T-cell (primary cell): ENCODE results near the gene SIPA1L3. TPM values are rescaled to one million over a fixed set of nuclear protein-coding genes. Genes with fewer than 3 reads are reported as not detected.
"Not testable (repeated sequence)": the region's sequence is repeated elsewhere in the genome, so short reads cannot be mapped to it uniquely, and the experiment has no call there.

Experiments
- ATAC-seq, 4 experiments: fragments of 200-7000 bp in 3 of 4; fragments of 150-1000 bp in 1 of 4; cut with Tn5 transposase; replicated peaks in 1 of 4; 1 replicate in 3 of 4; 2 replicates in 1 of 4; pipeline ENCODE4 v1.10.0; 2021; ENCODE audit warnings: moderate library complexity in 3 of 4, mild to moderate bottlenecking in 2 of 4, moderate number of reproducible peaks in 1 of 4
- CTCF ChIA-PET, 2 donors: fragments of 300-600 bp; sonication (Branson Sonifier 250); formaldehyde crosslinking; loops; one replicate each; lab custom pipeline; 2022; ENCODE audit warnings: antibody characterized with exemption in 2 of 2; lab: Charles Lee
- POLR2A ChIA-PET, 2 donors: fragments of 300-600 bp; sonication (Branson Sonifier 250); formaldehyde crosslinking; loops; one replicate each; lab custom pipeline; 2022; ENCODE audit warnings: antibody characterized with exemption in 2 of 2; lab: Charles Lee
- DNase-seq, 35 experiments: peaks; one replicate each; pipeline versions ENCODE4 v3.0.0 to v3.0.0-alpha.2; 2013 to 2023
- H3K27ac ChIP-seq: one replicate; pipeline ENCODE4 v1.5.1; 2013; ENCODE audit warnings: low read length
- H3K27me3 ChIP-seq, 2 experiments: replicated peaks in 1 of 2; 1 replicate in 1 of 2; 2 replicates in 1 of 2; pipeline versions ENCODE4 v1.6.1 to v1.7.0; 2013; ENCODE audit warnings: low read length in 1 of 2, mixed read lengths in 1 of 2; ENCODE audit not compliant: control insufficient read depth in 2 of 2, insufficient read depth in 2 of 2; ENCODE audit errors: extremely low read depth in 1 of 2
- H3K36me3 ChIP-seq, 2 donors: 1 replicate in 1 of 2; 2 replicates in 1 of 2; pipeline versions ENCODE4 v1.6.1 to v1.7.0; 2013; ENCODE audit warnings: low read length in 1 of 2; ENCODE audit not compliant: control insufficient read depth in 2 of 2, insufficient read depth in 1 of 2; ENCODE audit errors: extremely low read depth in 1 of 2
- H3K4me1 ChIP-seq, 2 experiments: 1 replicate in 1 of 2; 2 replicates in 1 of 2; pipeline versions ENCODE4 v1.6.1 to v1.7.0; 2013; ENCODE audit warnings: low read length in 2 of 2, mixed read lengths in 1 of 2; ENCODE audit not compliant: insufficient read depth in 2 of 2, control insufficient read depth in 1 of 2; ENCODE audit errors: extremely low read depth in 1 of 2
- H3K4me3 ChIP-seq, 2 donors: 1 replicate in 1 of 2; 2 replicates in 1 of 2; pipeline versions ENCODE4 v1.5.1 to v1.7.0; 2013; ENCODE audit warnings: mild to moderate bottlenecking in 2 of 2, low read length in 1 of 2, moderate library complexity in 1 of 2; ENCODE audit not compliant: control insufficient read depth in 1 of 2; ENCODE audit errors: extremely low read depth in 1 of 2
- H3K9me3 ChIP-seq: 2 replicates; pipeline ENCODE4 v1.7.0; 2013
- H3K27ac Mint-ChIP-seq, 2 donors: one replicate each; pipeline ENCODE4 v1.8.0; 2020 to 2021; ENCODE audit warnings: mild to moderate bottlenecking in 2 of 2, mixed read lengths in 2 of 2
- H3K27me3 Mint-ChIP-seq, 2 donors: one replicate each; pipeline ENCODE4 v1.8.0; 2021 to 2022; ENCODE audit warnings: mixed read lengths in 2 of 2
- H3K36me3 Mint-ChIP-seq: one replicate; pipeline ENCODE4 v1.8.0; 2021; ENCODE audit warnings: mixed read lengths
- H3K4me1 Mint-ChIP-seq, 3 donors: one replicate each; pipeline ENCODE4 v1.8.0; 2020 to 2022; ENCODE audit warnings: mixed read lengths in 3 of 3, mild to moderate bottlenecking in 1 of 3
- H3K4me3 Mint-ChIP-seq, 3 donors: one replicate each; pipeline ENCODE4 v1.8.0; 2020 to 2022; ENCODE audit warnings: mild to moderate bottlenecking in 3 of 3, mixed read lengths in 3 of 3, moderate library complexity in 3 of 3
- H3K9me3 Mint-ChIP-seq, 3 donors: one replicate each; pipeline ENCODE4 v1.8.0; 2020 to 2022; ENCODE audit warnings: mixed read lengths in 3 of 3
- WGBS: methylation state at CpG from one replicate; pipeline ENCODE4 v1.1.5; 2013; ENCODE audit warnings: missing lambda C conversion rate; ENCODE audit not compliant: insufficient coverage; 5-methylcytosine and 5-hydroxymethylcytosine counted together
- total RNA-seq, 35 experiments: library from RNA in 6 of 35; stranded (reverse) in 6 of 35; fragments of 120-200 nt in 1 of 35; gene quantifications; one replicate each; pipeline versions ENCODE4 v1.2.1 to v1.2.4 and lab custom pipeline; 2013 to 2026

The SIPA1L3 gene
- total RNA-seq, 5 donors from 2014 or later (not counting 1 experiment from before 2014, with no cell fraction given): 26.2 to 40.6 (median 35.5) TPM

DNA sequence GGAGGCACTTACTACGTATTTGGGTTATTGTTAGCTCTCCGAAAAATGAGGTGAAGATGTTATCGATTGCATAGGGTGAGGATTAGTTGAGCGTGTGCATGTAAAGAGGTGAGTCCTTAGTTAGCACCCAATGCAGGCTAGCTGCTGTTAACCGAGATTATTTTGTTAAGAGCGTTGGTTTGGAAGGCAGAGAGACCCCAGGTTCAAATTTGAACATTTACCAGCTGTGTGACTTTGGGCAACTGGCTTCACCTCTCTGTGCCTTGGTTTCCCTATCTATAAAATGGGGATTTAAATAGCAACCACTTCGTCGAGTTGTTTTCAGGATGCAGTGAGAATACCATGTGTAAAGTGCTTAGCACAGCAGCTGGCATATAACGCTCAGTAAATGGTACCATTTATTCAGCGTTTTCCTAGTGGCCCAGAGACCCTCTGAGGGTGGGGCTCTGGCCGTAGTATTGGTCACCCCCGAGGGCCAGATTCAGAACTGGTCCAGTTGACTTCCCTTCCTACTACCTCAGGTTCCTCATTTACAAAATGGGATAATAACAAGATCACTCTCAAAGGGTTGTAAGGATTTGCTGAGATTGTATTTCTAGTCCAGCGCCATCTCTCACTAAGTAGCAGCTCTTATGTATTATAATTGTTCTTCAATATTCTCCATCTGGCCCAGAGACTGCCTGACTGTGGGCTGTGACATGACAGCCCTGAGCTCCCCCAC lies 887 bp downstream of the SIPA1L3 start:
- ATAC-seq (no peak), DNase-seq (no peak)
- CTCF ChIA-PET: interaction anchor here in 1 of 2 donors (0.8 to 1.4 kb wide), 2 partner anchors 129 to 428 kb away, joined by 4 read pairs; partner anchors contain the start of genes CATSPERG and ZNF573
- Mint-ChIP-seq H3K9me3 (no peaks in the 10 kb centered on the region), H3K27me3 (no peaks in the 10 kb centered on the region), H3K4me1 (peaks cover 38 to 45% (median 40%) of the 10 kb centered on the region in 3 donors), H3K4me3 (peak overlapping the region; percentile 77 to 92 (median 91)), H3K27ac (no peak overlapping the region), H3K36me3 (no peaks in the 10 kb centered on the region)
- POLR2A ChIA-PET: interaction anchor here in 1 of 2 donors (1.3 kb wide), 1 partner anchor 537 kb away, joined by 3 read pairs; the partner anchor contains the start of gene ZNF527
- H3K27me3 ChIP-seq: no peaks in the 10 kb centered on the region
- H3K27ac ChIP-seq: no peak overlapping the region
- peak overlapping the region; percentile 80 to 91 for H3K4me3 ChIP-seq
- H3K36me3 ChIP-seq: no peaks in the 10 kb centered on the region
- peaks cover 7 to 23% of the 10 kb centered on the region in 2 experiments for H3K4me1 ChIP-seq
- H3K9me3 ChIP-seq: no peaks in the 10 kb centered on the region
- 27% methylated on average over 8 of the region's 13 CpGs for WGBS

DNA sequence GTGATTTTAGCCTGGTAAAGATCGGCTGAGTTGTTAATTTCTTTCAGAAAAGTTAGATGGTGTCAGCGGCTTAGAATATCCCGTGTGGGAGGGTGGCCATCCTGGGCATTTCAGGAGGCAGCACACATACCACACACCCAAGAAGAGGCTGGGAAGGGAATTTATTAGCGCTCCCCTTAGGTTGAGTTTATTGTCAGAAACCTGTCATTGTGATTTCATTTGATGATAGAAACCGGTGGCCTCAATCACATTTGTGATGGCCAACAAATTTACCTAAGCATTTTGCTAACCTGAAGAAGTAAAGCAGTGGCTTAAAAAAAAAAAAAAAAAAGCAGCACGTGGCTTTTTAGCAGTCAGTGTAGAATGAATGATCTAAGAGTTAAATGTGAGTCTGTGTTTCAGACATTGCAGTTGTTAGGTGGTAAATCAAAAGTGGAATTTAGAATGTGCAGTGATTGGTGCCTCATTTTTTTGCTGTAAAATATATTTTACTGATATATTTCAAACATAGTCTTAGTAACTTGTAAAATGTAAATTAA lies 2.7 kb downstream of the SIPA1L3 start:
- Mint-ChIP-seq H3K27me3 (no peaks in the 10 kb centered on the region), H3K27ac (no peak overlapping the region), H3K4me3 (no peak overlapping the region), H3K9me3 (no peaks in the 10 kb centered on the region), H3K4me1 (peaks cover 42 to 52% (median 47%) of the 10 kb centered on the region in 3 donors), H3K36me3 (no peaks in the 10 kb centered on the region)
- 100% methylated on average over 2 of the region's 6 CpGs for WGBS
- no peaks in the 10 kb centered on the region for H3K9me3 ChIP-seq
- no peaks in the 10 kb centered on the region for H3K36me3 ChIP-seq
- H3K27ac ChIP-seq: no peak overlapping the region
- DNase-seq (no peak), ATAC-seq (no peak)
- POLR2A ChIA-PET: no interaction called here
- peaks cover 8 to 23% of the 10 kb centered on the region in 2 experiments for H3K4me1 ChIP-seq
- H3K4me3 ChIP-seq: no peak overlapping the region
- CTCF ChIA-PET: interaction anchor here (0.7 kb wide), 2 partner anchors 48 to 322 kb away, joined by 5 to 9 read pairs; no protein-coding TSS in a partner anchor
- H3K27me3 ChIP-seq: no peaks in the 10 kb centered on the region

GRCh38 chr19:37914908-37915307 lies 7.9 kb downstream of the SIPA1L3 start:
- Mint-ChIP-seq H3K4me3 (peak overlapping the region in 1 of 3 donors; percentile 5), H3K36me3 (peaks cover 17% of the 10 kb centered on the region), H3K9me3 (no peaks in the 10 kb centered on the region), H3K27ac (peak overlapping the region; percentile 19 to 46), H3K4me1 (peaks cover 23 to 40% (median 26%) of the 10 kb centered on the region in 3 donors), H3K27me3 (no peaks in the 10 kb centered on the region)
- Histone ChIP-seq H3K4me3 (no peak overlapping the region), H3K36me3 (peaks cover 0 to 3% of the 10 kb centered on the region in 2 donors), H3K4me1 (peaks cover 4 to 6% of the 10 kb centered on the region in 2 experiments), H3K9me3 (no peaks in the 10 kb centered on the region), H3K27ac (no peak overlapping the region), H3K27me3 (no peaks in the 10 kb centered on the region)
- ChIA-PET CTCF (interaction anchor here in 1 of 2 donors (0.6 kb wide), 1 partner anchor 324 kb away, joined by 3 read pairs; no protein-coding TSS in a partner anchor), POLR2A (no interaction called here)
- 17% methylated on average over 1 of the region's 2 CpGs for WGBS
- ATAC-seq (no peak), DNase-seq (no peak)

DNA sequence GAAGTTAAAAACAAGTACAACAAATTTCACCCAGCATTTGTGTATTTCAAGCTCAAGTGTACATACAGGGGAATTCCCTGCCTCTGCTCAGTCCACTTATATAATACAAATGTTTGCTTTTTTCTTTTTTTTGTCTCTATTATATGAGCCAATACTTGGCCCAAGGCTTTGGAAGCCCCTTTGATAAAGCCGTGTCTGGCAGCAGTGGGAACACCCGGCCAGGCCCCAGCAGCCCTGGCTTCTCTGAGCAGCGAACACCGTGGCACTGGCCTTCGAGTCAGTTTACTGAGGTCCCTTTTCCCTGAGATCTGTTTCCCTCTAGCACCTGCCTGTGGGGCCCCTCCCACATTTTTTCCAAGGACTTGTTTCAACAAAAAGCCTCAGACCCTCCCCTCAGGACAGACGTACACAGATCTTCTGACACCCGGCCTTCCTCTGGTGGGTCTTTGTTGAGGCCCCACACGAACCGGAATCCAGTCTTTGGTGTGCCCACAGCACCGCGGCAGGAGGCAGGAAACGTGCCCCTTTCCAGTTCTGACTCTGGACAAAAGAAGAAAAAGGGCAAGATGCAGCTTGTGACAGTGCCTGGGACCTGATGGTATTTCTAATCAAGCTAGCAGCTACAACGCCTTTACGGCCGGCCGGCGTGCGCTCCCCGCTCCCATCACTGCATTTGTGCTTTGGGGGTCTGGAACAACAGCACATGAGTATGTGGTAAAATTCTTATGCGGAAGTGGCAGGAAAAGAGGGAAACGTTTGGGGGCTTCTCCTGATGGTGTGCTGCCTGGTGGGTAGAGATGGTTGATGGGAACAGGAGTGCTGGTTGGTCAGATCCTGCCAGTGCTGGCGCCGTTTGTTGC lies 13.8 kb downstream of the SIPA1L3 start:
- Mint-ChIP-seq H3K27ac (no peak overlapping the region), H3K9me3 (no peaks in the 10 kb centered on the region), H3K36me3 (peaks cover 28% of the 10 kb centered on the region), H3K27me3 (no peaks in the 10 kb centered on the region), H3K4me3 (no peak overlapping the region), H3K4me1 (peaks cover 18 to 35% (median 21%) of the 10 kb centered on the region in 3 donors)
- no peak for DNase-seq
- ATAC-seq: no peak
- Histone ChIP-seq H3K4me3 (no peak overlapping the region), H3K36me3 (peaks cover 0 to 3% of the 10 kb centered on the region in 2 donors), H3K4me1 (peaks cover 0 to 10% of the 10 kb centered on the region in 2 experiments), H3K9me3 (no peaks in the 10 kb centered on the region), H3K27me3 (no peaks in the 10 kb centered on the region), H3K27ac (no peak overlapping the region)
- POLR2A ChIA-PET: no interaction called here
- WGBS: 63% methylated on average over 21 of the region's 23 CpGs
- CTCF ChIA-PET: no interaction called here

GRCh38 chr19:37924573-37924972 lies 17.6 kb downstream of the SIPA1L3 start:
- H3K36me3 Mint-ChIP-seq: peaks cover 17% of the 10 kb centered on the region
- H3K27ac ChIP-seq, H3K4me3 ChIP-seq, ATAC-seq, POLR2A ChIA-PET, H3K9me3 ChIP-seq, CTCF ChIA-PET, H3K27me3 Mint-ChIP-seq, H3K27ac Mint-ChIP-seq, DNase-seq, H3K4me3 Mint-ChIP-seq, H3K27me3 ChIP-seq, H3K9me3 Mint-ChIP-seq, H3K36me3 ChIP-seq: not testable (repeated sequence)
- peaks cover 16 to 42% (median 37%) of the 10 kb centered on the region in 3 donors for H3K4me1 Mint-ChIP-seq
- H3K4me1 ChIP-seq: peaks cover 0 to 10% of the 10 kb centered on the region in 2 experiments
- no CpG with 5 or more reads among the region's 8 CpGs for WGBS

- peaks cover 15 to 41% (median 34%) of the 10 kb centered on the region in 3 donors for H3K4me1 Mint-ChIP-seq
Measured at GRCh38 chr19:37925212-37925611, 18.2 kb downstream of the SIPA1L3 start.

More at GRCh38 chr19:37925212-37925611, 18.2 kb downstream of the SIPA1L3 start:
- CTCF ChIA-PET: no interaction called here
- Mint-ChIP-seq H3K4me3 (no peak overlapping the region), H3K27ac (no peak overlapping the region), H3K36me3 (peaks cover 17% of the 10 kb centered on the region), H3K27me3 (no peaks in the 10 kb centered on the region), H3K9me3 (no peaks in the 10 kb centered on the region)
- Histone ChIP-seq H3K4me1 (peaks cover 0 to 10% of the 10 kb centered on the region in 2 experiments), H3K4me3 (no peak overlapping the region), H3K27me3 (no peaks in the 10 kb centered on the region), H3K27ac (no peak overlapping the region), H3K9me3 (no peaks in the 10 kb centered on the region), H3K36me3 (no peaks in the 10 kb centered on the region)
- POLR2A ChIA-PET: no interaction called here
- 82% methylated on average over 3 of the region's 3 CpGs for WGBS
- DNase-seq: no peak
- no peak for ATAC-seq
